C4-2B (cell line): ENCODE results near the gene RBM28.
A peak's percentile ranks its signal among the peaks of the same experiment; 100 is the strongest.

Experiments
- H3K27ac ChIP-seq: fragments of 450-650 bp; 2 replicates; pipeline ENCODE4 v1.5.1; 2017
- CTCF ChIP-seq: fragments of 450-650 bp; conservative IDR thresholded peaks from 2 replicates; pipeline ENCODE4 v1.5.1; 2017; ENCODE audit warnings: mild to moderate bottlenecking
- ZFX ChIP-seq: fragments of 450-650 bp; IDR thresholded peaks from 2 replicates; pipeline ENCODE4 v1.6.1; 2017

Gene RBM28

GRCh38 chr7:128381161-128381821 is 37.6 kb upstream of the RBM28 start:
- TF ChIP-seq ZFX (no peak), CTCF (peak; percentile 88)
- no peak overlapping the region for H3K27ac ChIP-seq

DNA sequence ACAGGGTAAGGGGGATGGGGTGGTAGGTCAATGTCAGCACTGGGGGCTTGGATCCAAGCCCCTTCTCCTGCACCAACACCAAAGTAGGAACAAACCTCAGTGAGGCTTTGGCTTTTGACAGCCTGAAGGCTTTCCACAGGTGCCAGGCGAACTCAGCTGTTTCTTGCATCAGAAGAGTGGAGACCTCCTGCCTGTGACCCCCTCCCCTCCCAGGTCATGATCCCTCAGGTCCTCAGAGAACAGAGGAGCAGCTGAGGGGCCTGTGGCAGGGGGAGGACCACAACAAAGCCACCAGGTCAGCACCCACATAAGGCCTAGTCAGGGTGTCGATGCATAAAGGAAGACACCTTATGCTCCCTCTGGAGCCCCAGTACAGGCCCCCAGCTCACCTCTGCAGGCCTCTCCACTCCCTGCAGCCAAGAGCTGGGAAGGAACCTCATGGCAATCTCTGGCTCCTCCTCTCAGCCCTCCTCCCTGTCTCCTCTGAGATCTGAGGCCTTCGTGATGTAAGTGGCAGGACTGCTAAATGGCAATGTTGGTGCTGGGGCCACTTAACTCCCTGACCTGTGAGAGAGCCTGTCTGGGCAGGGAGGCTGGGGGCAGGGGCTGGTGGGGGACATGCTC is 36.9 kb upstream of the RBM28 start:
- TF ChIP-seq CTCF (no peak), ZFX (no peak)
- H3K27ac ChIP-seq = no peak overlapping the region

- TF ChIP-seq ZFX (no peak), CTCF (no peak)
These were observed 36.3 kb upstream of the RBM28 start for GRCh38 chr7:128379900-128380479.

GRCh38 chr7:128378637-128379036 is 34.9 kb upstream of the RBM28 start:
- TF ChIP-seq CTCF (no peak), ZFX (no peak)
- H3K27ac ChIP-seq = no peak overlapping the region

More at GRCh38 chr7:128379900-128380479, 36.3 kb upstream of the RBM28 start:
- H3K27ac ChIP-seq = no peak overlapping the region

- H3K27ac ChIP-seq = no peak overlapping the region
- TF ChIP-seq ZFX (no peak), CTCF (no peak)
These were observed 32.4 kb upstream of the RBM28 start for GRCh38 chr7:128376077-128376476.

DNA sequence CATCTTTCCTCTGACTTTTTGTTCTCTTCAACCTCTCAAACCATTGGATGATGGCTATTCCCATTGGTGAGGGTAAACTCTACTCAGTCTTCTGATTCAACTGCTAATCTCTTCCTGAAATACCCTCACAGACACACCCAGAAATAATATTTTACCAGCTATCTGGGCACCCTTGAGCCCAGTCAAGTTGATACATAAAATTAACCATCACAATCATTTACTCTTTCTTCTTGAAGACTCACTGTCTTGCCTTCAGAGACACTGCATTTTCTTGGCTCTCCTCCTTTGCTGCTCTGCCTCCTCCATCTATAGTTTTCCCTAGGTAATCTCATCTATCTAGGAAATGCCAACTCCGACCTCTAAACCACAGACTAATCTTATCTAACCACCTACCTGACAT is 30.3 kb upstream of the RBM28 start:
- H3K27ac ChIP-seq = no peak overlapping the region
- TF ChIP-seq ZFX = no peak
- no peak for TF ChIP-seq CTCF

GRCh38 chr7:128373606-128374005 is 29.9 kb upstream of the RBM28 start:
- no peak overlapping the region for H3K27ac ChIP-seq
- TF ChIP-seq CTCF = no peak
- TF ChIP-seq ZFX = no peak
